Progenitor cell of endocrine pancreas (in vitro differentiated cells): ENCODE results near the gene PTOV1. TPM values are rescaled to one million over a fixed set of nuclear protein-coding genes. Genes with fewer than 3 reads are reported as not detected.

Source experiments
- DNase-seq: peaks from one replicate; pipeline ENCODE4 v3.0.0; 2021; ENCODE audit warnings: low spot score; ENCODE audit not compliant: unreplicated experiment
- H3K27ac Mint-ChIP-seq: 2 replicates; pipeline ENCODE4 v1.8.0; 2021; ENCODE audit warnings: mild to moderate bottlenecking, moderate library complexity, mixed read lengths
- H3K27me3 Mint-ChIP-seq: 2 replicates; pipeline ENCODE4 v1.8.0; 2021; ENCODE audit warnings: mixed read lengths
- H3K36me3 Mint-ChIP-seq: 2 replicates; pipeline ENCODE4 v1.8.0; 2022; ENCODE audit warnings: mixed read lengths; ENCODE audit not compliant: insufficient read depth
- H3K4me1 Mint-ChIP-seq: 2 replicates; pipeline ENCODE4 v1.8.0; 2021; ENCODE audit warnings: low read depth, mixed read lengths
- H3K4me3 Mint-ChIP-seq: 2 replicates; pipeline ENCODE4 v1.8.0; 2021; ENCODE audit warnings: low read depth, mild to moderate bottlenecking, moderate library complexity, mixed read lengths
- H3K9me3 Mint-ChIP-seq: 2 replicates; pipeline ENCODE4 v1.8.0; 2021; ENCODE audit warnings: low read depth, mixed read lengths
- total RNA-seq: library from RNA; stranded (reverse); gene quantifications from 2 replicates; pipeline ENCODE4 v1.2.1, GENCODE V29; 2021
- TF ChIP-seq, protein P1 (sequence below): fragments of 200-600 bp; sonication (generic); IDR thresholded peaks from one replicate; pipeline ENCODE4 v1.5.0; 2021; ENCODE audit warnings: antibody characterized with exemption, mild to moderate bottlenecking; ENCODE audit not compliant: unreplicated experiment

PTOV1 gene
- total RNA-seq, 1 donor from 2014 or later = 564 TPM

DNA sequence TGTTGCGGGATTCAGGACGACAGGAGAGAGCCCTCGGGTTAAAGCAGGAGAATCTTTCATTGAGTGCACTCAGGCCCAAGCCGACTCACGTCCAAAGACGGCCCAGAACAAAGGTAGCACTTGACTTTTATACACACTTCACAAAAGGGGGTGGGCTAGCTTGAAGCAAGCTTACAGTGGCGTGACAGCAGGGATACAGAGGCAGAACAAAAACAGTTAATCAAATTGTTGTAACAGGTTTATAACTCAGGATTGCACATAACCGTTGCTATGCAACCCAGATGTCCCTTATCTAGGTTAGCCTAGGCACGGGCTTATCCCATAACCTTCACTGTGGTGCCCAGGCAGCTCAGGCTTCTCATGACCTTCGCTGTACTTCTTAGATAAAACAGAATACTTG, 30.8 kb upstream of the PTOV1 start:
- peak overlapping the region; percentile 90 for H3K27ac Mint-ChIP-seq
- H3K4me3 Mint-ChIP-seq = peak overlapping the region; percentile 99
- TF ChIP-seq, protein P1, sequence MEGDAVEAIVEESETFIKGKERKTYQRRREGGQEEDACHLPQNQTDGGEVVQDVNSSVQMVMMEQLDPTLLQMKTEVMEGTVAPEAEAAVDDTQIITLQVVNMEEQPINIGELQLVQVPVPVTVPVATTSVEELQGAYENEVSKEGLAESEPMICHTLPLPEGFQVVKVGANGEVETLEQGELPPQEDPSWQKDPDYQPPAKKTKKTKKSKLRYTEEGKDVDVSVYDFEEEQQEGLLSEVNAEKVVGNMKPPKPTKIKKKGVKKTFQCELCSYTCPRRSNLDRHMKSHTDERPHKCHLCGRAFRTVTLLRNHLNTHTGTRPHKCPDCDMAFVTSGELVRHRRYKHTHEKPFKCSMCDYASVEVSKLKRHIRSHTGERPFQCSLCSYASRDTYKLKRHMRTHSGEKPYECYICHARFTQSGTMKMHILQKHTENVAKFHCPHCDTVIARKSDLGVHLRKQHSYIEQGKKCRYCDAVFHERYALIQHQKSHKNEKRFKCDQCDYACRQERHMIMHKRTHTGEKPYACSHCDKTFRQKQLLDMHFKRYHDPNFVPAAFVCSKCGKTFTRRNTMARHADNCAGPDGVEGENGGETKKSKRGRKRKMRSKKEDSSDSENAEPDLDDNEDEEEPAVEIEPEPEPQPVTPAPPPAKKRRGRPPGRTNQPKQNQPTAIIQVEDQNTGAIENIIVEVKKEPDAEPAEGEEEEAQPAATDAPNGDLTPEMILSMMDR = no peak

DNA sequence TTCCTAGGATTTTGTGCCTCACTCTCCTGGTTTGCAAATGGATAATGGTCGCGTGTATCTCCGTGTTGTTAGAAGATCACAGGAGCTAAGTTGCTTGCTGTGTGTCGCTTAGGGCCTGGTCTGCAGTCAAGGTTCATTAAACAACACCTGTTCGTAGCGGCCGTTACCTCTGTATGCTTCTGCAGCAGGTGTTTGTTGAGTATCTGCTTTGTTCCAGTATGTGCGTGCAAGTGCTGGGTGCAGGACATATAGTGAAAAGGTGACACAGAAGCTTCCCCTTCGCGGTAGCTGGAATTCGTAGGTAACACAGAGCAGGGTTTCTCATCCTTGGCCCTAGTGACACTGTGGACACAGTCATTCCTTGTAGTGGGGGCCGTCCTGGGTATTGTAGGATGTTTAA, 27.5 kb upstream of the PTOV1 start:
- DNase-seq = no peak
- H3K4me3 Mint-ChIP-seq = no peak overlapping the region
- H3K36me3 Mint-ChIP-seq = peaks cover 5% of the 10 kb centered on the region

More for the DNA sequence above, 30.8 kb upstream of the PTOV1 start:
- Mint-ChIP-seq H3K4me1 (peaks cover 19% of the 10 kb centered on the region), H3K36me3 (peaks cover 5% of the 10 kb centered on the region), H3K27me3 (no peaks in the 10 kb centered on the region), H3K9me3 (no peaks in the 10 kb centered on the region)
- no peak for DNase-seq

DNA sequence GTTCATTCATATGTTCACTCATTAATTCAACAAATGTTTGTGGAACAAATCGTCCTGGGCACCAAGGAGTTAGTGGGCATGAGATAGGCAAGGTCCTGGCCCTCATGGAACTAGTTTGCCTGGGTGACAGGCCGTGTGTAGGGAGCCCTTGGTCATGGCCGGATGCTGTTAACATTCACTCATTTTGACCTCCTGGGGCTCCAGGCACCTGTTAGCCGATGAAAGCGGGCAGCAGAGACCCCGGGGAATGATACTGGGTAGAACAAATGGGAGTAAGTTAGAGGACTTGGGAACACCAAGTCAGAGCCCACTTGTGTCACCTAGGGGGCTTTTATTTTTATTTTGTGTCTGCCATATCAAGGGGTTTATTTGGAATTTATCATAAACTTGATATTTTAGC, 26.3 kb upstream of the PTOV1 start:
- peaks cover 5% of the 10 kb centered on the region for H3K36me3 Mint-ChIP-seq
- H3K27me3 Mint-ChIP-seq = no peaks in the 10 kb centered on the region
- DNase-seq = no peak
- H3K27ac Mint-ChIP-seq = no peak overlapping the region
- H3K4me1 Mint-ChIP-seq = peaks cover 8% of the 10 kb centered on the region
- H3K9me3 Mint-ChIP-seq = no peaks in the 10 kb centered on the region
- TF ChIP-seq, protein P1 = no peak
- H3K4me3 Mint-ChIP-seq = no peak overlapping the region

More for the DNA sequence above, 27.5 kb upstream of the PTOV1 start:
- Mint-ChIP-seq H3K27me3 (no peaks in the 10 kb centered on the region), H3K4me1 (peaks cover 17% of the 10 kb centered on the region), H3K9me3 (no peaks in the 10 kb centered on the region), H3K27ac (peak overlapping the region; percentile 73)
- TF ChIP-seq, protein P1 = no peak

DNA sequence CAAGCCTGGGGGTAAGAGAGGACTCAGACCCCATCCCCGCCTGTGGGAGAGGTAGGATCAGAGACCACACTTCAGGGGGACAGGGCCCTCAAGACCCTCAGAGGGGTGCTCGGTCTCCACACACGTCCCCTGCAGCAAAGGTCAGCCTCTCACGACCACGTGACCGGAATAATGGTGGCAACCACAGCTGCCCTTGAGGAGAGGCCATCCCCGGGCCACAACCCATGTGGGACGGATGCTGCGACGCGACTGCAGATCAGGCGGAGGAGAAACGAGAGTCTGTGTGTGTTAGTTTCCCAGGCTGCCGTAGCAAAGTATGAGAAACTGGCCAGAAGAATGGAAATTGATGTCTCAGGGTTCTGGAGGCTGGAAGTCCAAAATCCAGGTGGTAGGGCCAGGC, 23.9 kb upstream of the PTOV1 start:
- H3K9me3 Mint-ChIP-seq = no peaks in the 10 kb centered on the region
- no peak for DNase-seq
- H3K27me3 Mint-ChIP-seq = no peaks in the 10 kb centered on the region
- H3K4me1 Mint-ChIP-seq = no peaks in the 10 kb centered on the region
- no peak overlapping the region for H3K27ac Mint-ChIP-seq
- no peaks in the 10 kb centered on the region for H3K36me3 Mint-ChIP-seq
- TF ChIP-seq, protein P1 = no peak
- no peak overlapping the region for H3K4me3 Mint-ChIP-seq

DNA sequence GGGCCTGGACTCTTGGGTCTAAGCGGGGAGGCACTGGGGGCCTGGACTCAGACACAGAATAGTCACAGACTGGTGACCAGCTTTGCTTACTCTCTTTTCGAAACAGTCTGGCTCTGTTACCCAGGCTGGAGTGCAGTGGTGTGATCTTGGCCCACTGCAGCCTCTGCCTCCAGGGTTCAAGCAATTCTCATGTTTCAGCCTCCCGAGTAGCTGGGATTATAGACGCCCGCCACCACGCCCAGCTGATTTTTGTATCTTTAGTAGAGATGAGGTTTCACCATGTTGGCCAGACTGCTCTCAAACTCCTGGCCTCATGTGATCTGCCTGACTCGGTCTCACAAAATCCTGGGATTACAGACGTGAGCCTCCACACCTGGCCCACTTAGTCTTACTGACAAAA, 21.8 kb upstream of the PTOV1 start:
- H3K9me3 Mint-ChIP-seq = no peaks in the 10 kb centered on the region
- peaks cover 6% of the 10 kb centered on the region for H3K36me3 Mint-ChIP-seq
- H3K27ac Mint-ChIP-seq = no peak overlapping the region
- TF ChIP-seq, protein P1 = no peak
- no peak for DNase-seq
- H3K27me3 Mint-ChIP-seq = no peaks in the 10 kb centered on the region
- H3K4me1 Mint-ChIP-seq = no peaks in the 10 kb centered on the region
- H3K4me3 Mint-ChIP-seq = no peak overlapping the region
